ENCODE measurements around the gene ATIC. TPM values are rescaled to one million over a fixed set of nuclear protein-coding genes. Genes with fewer than 3 reads are reported as not detected.

The ATIC gene
- total and polyA plus RNA-seq, 8 donors = 78.6 to 107 (median 97.9) TPM

DNA sequence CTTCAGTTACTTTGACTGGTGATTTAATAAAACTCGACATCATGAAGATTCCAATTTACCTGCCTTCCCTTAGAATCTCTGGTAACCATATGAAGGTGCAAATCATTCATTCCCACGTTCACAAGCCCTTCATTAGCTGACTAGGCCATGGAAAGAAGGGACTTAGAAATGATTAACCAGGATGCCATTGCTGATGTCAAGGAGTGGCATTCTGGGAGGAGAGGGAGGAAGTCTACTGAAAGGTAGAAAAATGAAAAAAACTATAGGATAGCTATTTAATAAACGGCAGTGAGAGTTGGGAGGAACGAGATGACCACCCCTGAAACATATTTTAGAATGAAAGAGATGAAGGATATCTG is 1.4 kb downstream of the ATIC start:
- no peak for ATAC-seq
- intact Hi-C loops (cut with DNase I) = no loop called here
- TF ChIP-seq, protein P1, sequence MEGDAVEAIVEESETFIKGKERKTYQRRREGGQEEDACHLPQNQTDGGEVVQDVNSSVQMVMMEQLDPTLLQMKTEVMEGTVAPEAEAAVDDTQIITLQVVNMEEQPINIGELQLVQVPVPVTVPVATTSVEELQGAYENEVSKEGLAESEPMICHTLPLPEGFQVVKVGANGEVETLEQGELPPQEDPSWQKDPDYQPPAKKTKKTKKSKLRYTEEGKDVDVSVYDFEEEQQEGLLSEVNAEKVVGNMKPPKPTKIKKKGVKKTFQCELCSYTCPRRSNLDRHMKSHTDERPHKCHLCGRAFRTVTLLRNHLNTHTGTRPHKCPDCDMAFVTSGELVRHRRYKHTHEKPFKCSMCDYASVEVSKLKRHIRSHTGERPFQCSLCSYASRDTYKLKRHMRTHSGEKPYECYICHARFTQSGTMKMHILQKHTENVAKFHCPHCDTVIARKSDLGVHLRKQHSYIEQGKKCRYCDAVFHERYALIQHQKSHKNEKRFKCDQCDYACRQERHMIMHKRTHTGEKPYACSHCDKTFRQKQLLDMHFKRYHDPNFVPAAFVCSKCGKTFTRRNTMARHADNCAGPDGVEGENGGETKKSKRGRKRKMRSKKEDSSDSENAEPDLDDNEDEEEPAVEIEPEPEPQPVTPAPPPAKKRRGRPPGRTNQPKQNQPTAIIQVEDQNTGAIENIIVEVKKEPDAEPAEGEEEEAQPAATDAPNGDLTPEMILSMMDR (IDR thresholded peaks at IDR 0.05) = no peak
- Histone ChIP-seq H3K27ac (no peak overlapping the region), H3K27me3 (peaks cover 0 to 8% of the 10 kb centered on the region in 2 donors), H3K9me3 (no peaks in the 10 kb centered on the region), H3K4me1 (peaks cover 8 to 18% of the 10 kb centered on the region in 2 donors), H3K4me3 (peak overlapping the region in 1 of 2 donors; percentile 66), H3K36me3 (peaks cover 0 to 6% of the 10 kb centered on the region in 2 donors)
- DNase-seq = no peak

DNA sequence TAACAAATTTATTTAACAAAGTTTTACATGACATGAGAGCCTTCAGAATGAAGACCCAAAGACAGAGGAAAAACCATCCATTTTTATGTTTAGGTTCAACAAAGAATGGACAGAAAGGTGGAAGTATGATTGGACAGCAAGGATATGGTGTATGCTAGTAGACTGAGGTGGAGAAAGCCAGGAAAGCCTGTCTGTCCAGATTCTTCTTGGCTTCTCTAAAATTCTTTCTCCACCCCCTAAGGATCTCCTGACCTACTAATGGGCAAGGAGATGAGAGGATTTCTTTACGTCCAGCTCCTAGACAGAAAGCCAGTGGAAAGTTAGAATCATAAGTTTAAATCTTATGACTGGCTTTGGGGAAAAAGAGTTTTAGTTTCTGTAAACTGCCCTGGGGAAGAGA is 3.0 kb downstream of the ATIC start:
- TF ChIP-seq, protein P1 (IDR thresholded peaks at IDR 0.05) = no peak
- H3K36me3 ChIP-seq = peaks cover 0 to 22% of the 10 kb centered on the region in 2 donors
- no peak overlapping the region for H3K27ac ChIP-seq
- H3K4me3 ChIP-seq = no peak overlapping the region
- no peak for DNase-seq
- H3K9me3 ChIP-seq = no peaks in the 10 kb centered on the region
- peaks cover 8 to 18% of the 10 kb centered on the region in 2 donors for H3K4me1 ChIP-seq
- intact Hi-C loops (cut with DNase I) = no loop called here
- H3K27me3 ChIP-seq = peaks cover 0 to 8% of the 10 kb centered on the region in 2 donors
- ATAC-seq = no peak

DNA sequence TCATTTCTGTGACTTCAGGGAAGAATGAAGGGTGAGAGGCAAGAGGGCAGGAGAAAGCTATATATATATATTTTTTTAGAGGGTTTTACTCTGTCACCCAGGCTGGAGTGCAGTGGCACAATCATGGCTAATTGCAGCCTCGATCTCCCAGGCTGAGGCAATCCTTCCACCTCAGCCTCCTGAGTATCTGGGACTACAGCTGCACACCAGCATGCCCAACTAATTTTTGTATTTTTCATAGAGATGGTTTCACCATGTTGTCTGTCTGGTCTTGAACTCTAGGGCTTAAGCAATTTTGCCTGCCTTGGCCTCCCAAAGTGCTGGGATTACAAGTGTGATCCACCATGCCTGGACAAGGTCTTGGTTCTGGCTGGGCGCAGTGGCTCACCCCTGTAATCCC is 3.4 kb downstream of the ATIC start:
- Histone ChIP-seq H3K4me1 (peaks cover 8 to 18% of the 10 kb centered on the region in 2 donors), H3K27me3 (peaks cover 0 to 8% of the 10 kb centered on the region in 2 donors), H3K4me3 (no peak overlapping the region), H3K9me3 (no peaks in the 10 kb centered on the region), H3K27ac (no peak overlapping the region), H3K36me3 (peaks cover 0 to 27% of the 10 kb centered on the region in 2 donors)
- TF ChIP-seq, protein P1 (IDR thresholded peaks at IDR 0.05) = no peak
- DNase-seq (no peak), ATAC-seq (no peak)
- intact Hi-C loops (cut with DNase I) = no loop called here

DNA sequence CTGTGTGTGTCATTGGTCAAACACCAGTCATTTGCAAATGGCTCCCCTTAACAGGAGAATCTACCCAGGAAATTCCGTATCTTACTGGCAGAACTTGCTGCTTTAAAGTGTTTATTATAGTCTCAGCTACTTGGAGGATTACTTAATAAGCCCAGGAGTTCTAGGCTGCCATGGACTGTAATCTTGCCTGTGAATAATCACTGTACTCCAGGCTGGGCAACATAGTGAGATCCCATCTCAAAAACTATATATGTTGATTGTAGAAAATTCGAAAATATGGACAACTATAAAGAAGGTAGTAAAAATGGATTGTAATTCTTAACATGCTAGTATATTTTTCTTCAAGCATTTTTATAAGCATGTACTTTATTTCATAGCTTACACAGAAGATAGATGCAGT is 4.5 kb downstream of the ATIC start:
- DNase-seq (no peak), ATAC-seq (no peak)
- no peaks in the 10 kb centered on the region for H3K9me3 ChIP-seq
- H3K4me1 ChIP-seq = peaks cover 5 to 18% of the 10 kb centered on the region in 2 donors
- no peak overlapping the region for H3K27ac ChIP-seq
- TF ChIP-seq, protein P1 (IDR thresholded peaks at IDR 0.05) = no peak
- peaks cover 0 to 8% of the 10 kb centered on the region in 2 donors for H3K27me3 ChIP-seq
- intact Hi-C loops (cut with DNase I) = no loop called here
- peaks cover 0 to 35% of the 10 kb centered on the region in 2 donors for H3K36me3 ChIP-seq
- H3K4me3 ChIP-seq = no peak overlapping the region

DNA sequence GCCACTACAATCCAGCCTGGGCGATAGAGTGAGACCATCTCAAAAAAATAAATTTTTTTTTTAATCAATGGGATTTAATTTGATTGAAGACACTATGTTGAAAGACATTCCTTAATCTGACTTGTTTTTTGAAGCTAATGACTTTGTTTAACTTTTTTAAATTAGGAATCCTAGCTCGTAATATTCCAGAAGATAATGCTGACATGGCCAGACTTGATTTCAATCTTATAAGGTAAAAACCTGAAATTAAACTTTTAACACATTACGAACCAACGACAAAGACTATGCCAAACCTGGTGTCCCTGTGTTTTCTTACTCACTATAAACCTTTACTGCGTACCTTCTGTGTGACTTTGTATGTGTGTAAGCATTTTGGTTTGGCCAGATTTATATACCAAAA is 7.6 kb downstream of the ATIC start:
- Histone ChIP-seq H3K4me1 (peaks cover 0 to 5% of the 10 kb centered on the region in 2 donors), H3K27me3 (no peaks in the 10 kb centered on the region), H3K36me3 (peaks cover 0 to 60% of the 10 kb centered on the region in 2 donors), H3K9me3 (no peaks in the 10 kb centered on the region), H3K27ac (no peak overlapping the region), H3K4me3 (no peak overlapping the region)
- TF ChIP-seq, protein P1 (IDR thresholded peaks at IDR 0.05) = no peak
- DNase-seq = no peak
- intact Hi-C loops (cut with DNase I) = no loop called here
- no peak for ATAC-seq
